Activated B cell treated with CpG ODN at 0.5 μM for 24 hours (primary cell): ENCODE measurements around the gene LDB2. TPM values are rescaled to one million over a fixed set of nuclear protein-coding genes. Genes with fewer than 3 reads are reported as not detected.

Experiments used
- ATAC-seq: fragments of 200-7000 bp; cut with Tn5 transposase; one replicate; pipeline ENCODE4 v1.10.0; 2021; ENCODE audit warnings: low read depth, mild to moderate bottlenecking, moderate library complexity
- CTCF ChIA-PET: fragments of 350-600 bp; sonication (Branson Sonifier 250); formaldehyde crosslinking; loops from one replicate; lab custom pipeline; 2021; ENCODE audit warnings: antibody characterized with exemption; lab: Charles Lee
- POLR2A ChIA-PET: fragments of 350-600 bp; sonication (Branson Sonifier 250); formaldehyde crosslinking; loops from one replicate; lab custom pipeline; 2021; ENCODE audit warnings: antibody characterized with exemption; lab: Charles Lee
- DNase-seq: peaks from one replicate; pipeline ENCODE4 v3.0.0; 2022
- H3K27ac Mint-ChIP-seq: one replicate; pipeline ENCODE4 v1.8.0; 2020; ENCODE audit warnings: mixed read lengths
- H3K27me3 Mint-ChIP-seq: one replicate; pipeline ENCODE4 v1.8.0; 2021; ENCODE audit warnings: mixed read lengths
- H3K36me3 Mint-ChIP-seq: one replicate; pipeline ENCODE4 v1.8.0; 2021; ENCODE audit warnings: low read depth, mixed read lengths
- H3K4me1 Mint-ChIP-seq: one replicate; pipeline ENCODE4 v1.8.0; 2021; ENCODE audit warnings: mixed read lengths
- H3K4me3 Mint-ChIP-seq: one replicate; pipeline ENCODE4 v1.8.0; 2020; ENCODE audit warnings: mild to moderate bottlenecking, mixed read lengths
- H3K9me3 Mint-ChIP-seq: one replicate; pipeline ENCODE4 v1.8.0; 2020; ENCODE audit warnings: mixed read lengths
- CTCF ChIP-seq: fragments of 200-600 bp; IDR thresholded peaks from one replicate; pipeline ENCODE4 v1.8.0; 2022; ENCODE audit warnings: antibody characterized with exemption, mild to moderate bottlenecking
- intact Hi-C: fragments of 100-400 bp; cut with micrococcal nuclease; formaldehyde crosslinking; loops from one replicate; pipeline ENCODE4 v1.15.1; 2024
- total RNA-seq: library from RNA; stranded (reverse); gene quantifications from 2 replicates; pipeline ENCODE4 v1.2.3, GENCODE V29; 2022

The LDB2 gene
- total RNA-seq, 1 donor from 2014 or later: not detected

- TF ChIP-seq CTCF: no peak
- intact Hi-C loops: no loop called here
- H3K27me3 Mint-ChIP-seq: no peaks in the 10 kb centered on the region
- no peaks in the 10 kb centered on the region for H3K36me3 Mint-ChIP-seq
- DNase-seq (no peak), ATAC-seq (no peak)
- no peaks in the 10 kb centered on the region for H3K9me3 Mint-ChIP-seq
- H3K4me1 Mint-ChIP-seq: no peaks in the 10 kb centered on the region
- H3K27ac Mint-ChIP-seq: no peak overlapping the region
- POLR2A ChIA-PET: no interaction called here
- H3K4me3 Mint-ChIP-seq: no peak overlapping the region
- CTCF ChIA-PET: no interaction called here
These were observed 53.4 kb downstream of the LDB2 start for GRCh38 chr4:16844816-16845586.

GRCh38 chr4:16843831-16844508 lies 54.5 kb downstream of the LDB2 start:
- H3K36me3 Mint-ChIP-seq: no peaks in the 10 kb centered on the region
- no peak overlapping the region for H3K4me3 Mint-ChIP-seq
- no peak for TF ChIP-seq CTCF
- no peak overlapping the region for H3K27ac Mint-ChIP-seq
- DNase-seq: no peak
- ChIA-PET POLR2A (no interaction called here), CTCF (interaction anchor here (0.6 kb wide), 1 partner anchor 812 kb away, joined by 3 read pairs; no protein-coding TSS in a partner anchor)
- no peaks in the 10 kb centered on the region for H3K9me3 Mint-ChIP-seq
- H3K27me3 Mint-ChIP-seq: no peaks in the 10 kb centered on the region
- ATAC-seq: no peak
- H3K4me1 Mint-ChIP-seq: no peaks in the 10 kb centered on the region
- intact Hi-C loops: no loop called here

- Mint-ChIP-seq H3K4me3 (no peak overlapping the region), H3K36me3 (no peaks in the 10 kb centered on the region), H3K27ac (no peak overlapping the region), H3K4me1 (no peaks in the 10 kb centered on the region), H3K27me3 (no peaks in the 10 kb centered on the region), H3K9me3 (no peaks in the 10 kb centered on the region)
- CTCF ChIA-PET: no interaction called here
- POLR2A ChIA-PET: no interaction called here
- ATAC-seq (no peak), DNase-seq (no peak)
- intact Hi-C loops: no loop called here
- TF ChIP-seq CTCF: no peak
These were observed 60.1 kb downstream of the LDB2 start for GRCh38 chr4:16838226-16838875.

GRCh38 chr4:16837475-16837874 lies 61.0 kb downstream of the LDB2 start:
- H3K27me3 Mint-ChIP-seq: no peaks in the 10 kb centered on the region
- TF ChIP-seq CTCF: no peak
- intact Hi-C loops: no loop called here
- no peak overlapping the region for H3K27ac Mint-ChIP-seq
- H3K36me3 Mint-ChIP-seq: no peaks in the 10 kb centered on the region
- H3K4me1 Mint-ChIP-seq: no peaks in the 10 kb centered on the region
- no peak overlapping the region for H3K4me3 Mint-ChIP-seq
- DNase-seq (no peak), ATAC-seq (no peak)
- H3K9me3 Mint-ChIP-seq: no peaks in the 10 kb centered on the region
- ChIA-PET CTCF (no interaction called here), POLR2A (no interaction called here)

- Mint-ChIP-seq H3K9me3 (no peaks in the 10 kb centered on the region), H3K27me3 (no peaks in the 10 kb centered on the region), H3K27ac (no peak overlapping the region), H3K4me3 (no peak overlapping the region), H3K36me3 (no peaks in the 10 kb centered on the region), H3K4me1 (no peaks in the 10 kb centered on the region)
- POLR2A ChIA-PET: no interaction called here
- CTCF ChIA-PET: no interaction called here
- DNase-seq (no peak), ATAC-seq (no peak)
- TF ChIP-seq CTCF: no peak
- intact Hi-C loops: no loop called here
These were observed 62.1 kb downstream of the LDB2 start for GRCh38 chr4:16836324-16836723.
